IMR-90 (cell line): Measurements from ENCODE around the gene FAM200C.

ENCODE experiments used
- BHLHE40 ChIP-seq: fragments of 150-350 bp; IDR thresholded peaks from 2 replicates; pipeline ENCODE4 v1.6.1; 2016; ENCODE audit warnings: mild to moderate bottlenecking, low read depth, low read length
- CEBPB ChIP-seq: IDR thresholded peaks from 2 replicates; pipeline ENCODE4 v1.6.1; 2012; ENCODE audit warnings: low read depth, low read length, improper control_type of control experiment
- CHD1 ChIP-seq: IDR thresholded peaks from 2 replicates; pipeline ENCODE4 v1.6.1; 2012; ENCODE audit warnings: low read depth, low read length, improper control_type of control experiment
- MAFK ChIP-seq: IDR thresholded peaks from 2 replicates; pipeline ENCODE4 v1.6.1; 2012; ENCODE audit warnings: low read depth, low read length, improper control_type of control experiment
- MXI1 ChIP-seq: IDR thresholded peaks from 2 replicates; pipeline ENCODE4 v1.6.1; 2012; ENCODE audit warnings: low read depth, mild to moderate bottlenecking, low read length, moderate library complexity, borderline replicate concordance
- POLR2A ChIP-seq: IDR thresholded peaks from 2 replicates; pipeline ENCODE4 v1.6.1; 2012; ENCODE audit warnings: mild to moderate bottlenecking, low read depth, low read length
- RAD21 ChIP-seq: IDR thresholded peaks from 2 replicates; pipeline ENCODE4 v1.6.1; 2012; ENCODE audit warnings: low read length, improper control_type of control experiment
- RCOR1 ChIP-seq: IDR thresholded peaks from 2 replicates; pipeline ENCODE4 v1.6.1; 2012; ENCODE audit warnings: mild to moderate bottlenecking, low read length, improper control_type of control experiment; ENCODE audit not compliant: insufficient replicate concordance
- RFX5 ChIP-seq: IDR thresholded peaks from 2 replicates; pipeline ENCODE4 v1.8.0; 2012; ENCODE audit warnings: low read depth, mild to moderate bottlenecking, low read length, moderate library complexity
- TF ChIP-seq, protein P1 (sequence below): conservative IDR thresholded peaks from 2 replicates; pipeline ENCODE4 v1.5.1; 2012; ENCODE audit warnings: mild to moderate bottlenecking, low read depth, low read length, improper control_type of control experiment

GRCh38 chr5:160359816-160360215 is 40.0 kb downstream of the FAM200C start:
- TF ChIP-seq RAD21, result no peak
- no peak for TF ChIP-seq POLR2A
- TF ChIP-seq, protein P1, sequence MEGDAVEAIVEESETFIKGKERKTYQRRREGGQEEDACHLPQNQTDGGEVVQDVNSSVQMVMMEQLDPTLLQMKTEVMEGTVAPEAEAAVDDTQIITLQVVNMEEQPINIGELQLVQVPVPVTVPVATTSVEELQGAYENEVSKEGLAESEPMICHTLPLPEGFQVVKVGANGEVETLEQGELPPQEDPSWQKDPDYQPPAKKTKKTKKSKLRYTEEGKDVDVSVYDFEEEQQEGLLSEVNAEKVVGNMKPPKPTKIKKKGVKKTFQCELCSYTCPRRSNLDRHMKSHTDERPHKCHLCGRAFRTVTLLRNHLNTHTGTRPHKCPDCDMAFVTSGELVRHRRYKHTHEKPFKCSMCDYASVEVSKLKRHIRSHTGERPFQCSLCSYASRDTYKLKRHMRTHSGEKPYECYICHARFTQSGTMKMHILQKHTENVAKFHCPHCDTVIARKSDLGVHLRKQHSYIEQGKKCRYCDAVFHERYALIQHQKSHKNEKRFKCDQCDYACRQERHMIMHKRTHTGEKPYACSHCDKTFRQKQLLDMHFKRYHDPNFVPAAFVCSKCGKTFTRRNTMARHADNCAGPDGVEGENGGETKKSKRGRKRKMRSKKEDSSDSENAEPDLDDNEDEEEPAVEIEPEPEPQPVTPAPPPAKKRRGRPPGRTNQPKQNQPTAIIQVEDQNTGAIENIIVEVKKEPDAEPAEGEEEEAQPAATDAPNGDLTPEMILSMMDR, result no peak
- no peak for TF ChIP-seq CHD1
- no peak for TF ChIP-seq MAFK
- TF ChIP-seq BHLHE40, result no peak
- no peak for TF ChIP-seq CEBPB
- no peak for TF ChIP-seq RFX5
- TF ChIP-seq MXI1, result no peak
- TF ChIP-seq RCOR1, result no peak
